HG03457 (cell line): ENCODE results near the gene OIP5.
"Not testable (repeated sequence)": the region's sequence is repeated elsewhere in the genome, so short reads cannot be mapped to it uniquely, and the experiment has no call there.

Experiments
- ATAC-seq: cut with Tn5 transposase; IDR thresholded peaks from one replicate; pipeline ENCODE4 v1.9.1; 2021; ENCODE audit warnings: moderate number of reproducible peaks; ENCODE audit not compliant: unreplicated experiment

Gene OIP5

DNA sequence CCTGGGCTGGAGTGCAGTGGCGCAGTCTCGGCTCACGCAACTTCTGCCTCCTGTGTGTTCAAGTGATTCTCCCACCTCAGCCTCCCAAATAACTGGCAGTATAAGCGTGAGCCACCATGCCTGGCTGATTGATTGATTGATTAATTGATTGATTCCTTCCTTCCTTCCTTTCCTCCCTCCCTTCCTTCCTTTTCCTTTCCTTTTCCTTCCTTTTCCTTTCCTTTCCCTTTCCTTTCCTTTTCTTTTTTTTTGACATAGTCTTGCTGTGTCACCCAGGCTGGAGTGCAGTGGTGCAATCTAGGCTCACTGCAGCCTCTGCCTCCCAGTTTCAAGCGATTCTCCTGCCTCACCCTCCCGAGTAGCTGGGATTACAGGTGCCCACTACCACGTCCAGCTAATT is 71.5 kb downstream of the OIP5 start:
- not testable (repeated sequence) for ATAC-seq

DNA sequence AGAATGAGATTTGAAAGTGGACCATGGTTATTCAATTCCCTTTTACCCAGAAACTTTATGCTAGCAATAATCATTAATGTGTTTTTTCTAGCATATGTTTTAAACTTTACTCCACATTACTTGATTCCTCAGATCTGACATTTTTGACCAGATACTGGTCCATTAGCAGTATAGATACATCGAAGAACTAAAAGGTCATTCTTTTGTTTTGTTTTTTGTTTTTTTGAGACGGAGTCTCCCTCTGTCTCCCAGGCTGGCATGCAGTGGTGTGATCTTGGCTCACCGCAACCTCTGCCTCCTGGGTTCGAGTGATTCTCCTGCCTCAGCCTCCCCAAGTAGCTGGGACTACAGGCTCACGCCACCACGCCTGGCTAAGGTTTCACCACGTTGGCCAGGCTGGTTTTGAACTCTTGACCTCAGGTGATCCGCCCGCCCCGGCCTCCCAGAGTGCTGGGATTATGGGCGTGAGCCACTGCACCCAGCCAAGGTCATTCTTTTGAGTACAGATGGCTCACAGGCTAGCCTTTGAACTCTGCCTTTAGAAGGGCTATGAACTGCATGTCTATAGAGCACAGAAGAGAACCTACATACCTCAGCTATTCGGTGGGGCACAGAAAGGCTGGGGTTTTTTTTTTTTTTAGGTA is 72.7 kb downstream of the OIP5 start:
- ATAC-seq: no peak
